Measurements from ENCODE around the gene DNAL4.

DNA sequence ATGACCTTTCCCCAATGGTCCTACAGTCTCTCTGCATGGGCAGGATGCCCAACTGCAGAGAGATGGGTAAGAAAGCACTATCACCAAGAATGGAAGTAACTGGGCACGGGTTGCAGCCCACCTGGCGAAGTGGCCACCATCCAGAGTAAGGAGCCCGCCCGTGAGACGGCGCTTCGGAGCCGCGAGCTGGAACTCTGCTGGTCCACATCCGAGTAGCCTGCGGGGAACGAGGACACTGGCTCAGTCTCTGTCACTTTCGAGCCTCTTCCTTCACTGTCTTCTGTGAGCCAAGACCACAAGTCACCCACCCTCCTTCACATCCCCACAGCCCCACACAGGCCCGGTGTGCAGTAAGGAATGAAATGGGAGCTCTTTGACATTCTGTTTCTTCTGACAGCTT lies 43.8 kb downstream of the DNAL4 start:
- TF ChIP-seq, protein P1, sequence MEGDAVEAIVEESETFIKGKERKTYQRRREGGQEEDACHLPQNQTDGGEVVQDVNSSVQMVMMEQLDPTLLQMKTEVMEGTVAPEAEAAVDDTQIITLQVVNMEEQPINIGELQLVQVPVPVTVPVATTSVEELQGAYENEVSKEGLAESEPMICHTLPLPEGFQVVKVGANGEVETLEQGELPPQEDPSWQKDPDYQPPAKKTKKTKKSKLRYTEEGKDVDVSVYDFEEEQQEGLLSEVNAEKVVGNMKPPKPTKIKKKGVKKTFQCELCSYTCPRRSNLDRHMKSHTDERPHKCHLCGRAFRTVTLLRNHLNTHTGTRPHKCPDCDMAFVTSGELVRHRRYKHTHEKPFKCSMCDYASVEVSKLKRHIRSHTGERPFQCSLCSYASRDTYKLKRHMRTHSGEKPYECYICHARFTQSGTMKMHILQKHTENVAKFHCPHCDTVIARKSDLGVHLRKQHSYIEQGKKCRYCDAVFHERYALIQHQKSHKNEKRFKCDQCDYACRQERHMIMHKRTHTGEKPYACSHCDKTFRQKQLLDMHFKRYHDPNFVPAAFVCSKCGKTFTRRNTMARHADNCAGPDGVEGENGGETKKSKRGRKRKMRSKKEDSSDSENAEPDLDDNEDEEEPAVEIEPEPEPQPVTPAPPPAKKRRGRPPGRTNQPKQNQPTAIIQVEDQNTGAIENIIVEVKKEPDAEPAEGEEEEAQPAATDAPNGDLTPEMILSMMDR (IDR thresholded peaks at IDR 0.05) = no peak
- no peak for TF ChIP-seq POLR2A (IDR thresholded peaks at IDR 0.05)
